ENCODE data around the gene CCSER1.
"Not testable (repeated sequence)": the region's sequence is repeated elsewhere in the genome, so short reads cannot be mapped to it uniquely, and the experiment has no call there.

The CCSER1 gene

DNA sequence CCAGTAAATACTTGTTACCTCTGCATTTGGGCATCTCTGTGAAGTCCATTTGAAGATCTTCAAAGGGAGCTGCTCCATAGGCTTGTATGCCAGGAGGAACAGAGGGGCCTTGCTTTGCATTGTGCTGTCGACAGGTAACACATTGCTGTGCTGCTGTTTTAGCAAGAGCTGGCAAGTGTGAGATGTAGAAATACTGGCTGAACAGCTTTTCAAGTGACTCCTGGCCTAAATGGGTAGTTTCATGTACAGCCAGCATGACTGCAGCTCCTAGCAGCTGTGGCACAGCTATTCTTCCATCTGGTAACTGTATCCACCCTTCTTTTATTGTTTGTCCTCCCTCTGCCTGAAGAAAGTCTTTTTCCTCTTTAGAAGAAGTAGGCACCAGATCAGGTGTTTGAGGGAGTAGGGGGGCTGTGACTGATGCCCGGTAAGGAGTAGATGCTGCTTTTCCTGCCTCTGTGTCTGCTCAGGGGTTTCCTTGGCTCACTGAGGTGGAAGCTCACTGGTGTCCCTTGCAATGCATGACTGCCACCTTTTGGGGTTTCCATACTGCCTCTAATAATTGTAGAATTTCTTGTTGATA, 965.3 kb downstream of the CCSER1 start:
- no peak for DNase-seq (ENCODE audit: low read depth, low spot score)
- TF ChIP-seq, protein P1, sequence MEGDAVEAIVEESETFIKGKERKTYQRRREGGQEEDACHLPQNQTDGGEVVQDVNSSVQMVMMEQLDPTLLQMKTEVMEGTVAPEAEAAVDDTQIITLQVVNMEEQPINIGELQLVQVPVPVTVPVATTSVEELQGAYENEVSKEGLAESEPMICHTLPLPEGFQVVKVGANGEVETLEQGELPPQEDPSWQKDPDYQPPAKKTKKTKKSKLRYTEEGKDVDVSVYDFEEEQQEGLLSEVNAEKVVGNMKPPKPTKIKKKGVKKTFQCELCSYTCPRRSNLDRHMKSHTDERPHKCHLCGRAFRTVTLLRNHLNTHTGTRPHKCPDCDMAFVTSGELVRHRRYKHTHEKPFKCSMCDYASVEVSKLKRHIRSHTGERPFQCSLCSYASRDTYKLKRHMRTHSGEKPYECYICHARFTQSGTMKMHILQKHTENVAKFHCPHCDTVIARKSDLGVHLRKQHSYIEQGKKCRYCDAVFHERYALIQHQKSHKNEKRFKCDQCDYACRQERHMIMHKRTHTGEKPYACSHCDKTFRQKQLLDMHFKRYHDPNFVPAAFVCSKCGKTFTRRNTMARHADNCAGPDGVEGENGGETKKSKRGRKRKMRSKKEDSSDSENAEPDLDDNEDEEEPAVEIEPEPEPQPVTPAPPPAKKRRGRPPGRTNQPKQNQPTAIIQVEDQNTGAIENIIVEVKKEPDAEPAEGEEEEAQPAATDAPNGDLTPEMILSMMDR (IDR thresholded peaks at IDR 0.05; ENCODE audit: insufficient read depth, low read length, missing control alignments), result no peak
- ChIA-PET CTCF (no interaction called here), POLR2A (no interaction called here)
- no peak overlapping the region for H3K4me3 ChIP-seq (ENCODE audit: low read depth, low read length)

DNA sequence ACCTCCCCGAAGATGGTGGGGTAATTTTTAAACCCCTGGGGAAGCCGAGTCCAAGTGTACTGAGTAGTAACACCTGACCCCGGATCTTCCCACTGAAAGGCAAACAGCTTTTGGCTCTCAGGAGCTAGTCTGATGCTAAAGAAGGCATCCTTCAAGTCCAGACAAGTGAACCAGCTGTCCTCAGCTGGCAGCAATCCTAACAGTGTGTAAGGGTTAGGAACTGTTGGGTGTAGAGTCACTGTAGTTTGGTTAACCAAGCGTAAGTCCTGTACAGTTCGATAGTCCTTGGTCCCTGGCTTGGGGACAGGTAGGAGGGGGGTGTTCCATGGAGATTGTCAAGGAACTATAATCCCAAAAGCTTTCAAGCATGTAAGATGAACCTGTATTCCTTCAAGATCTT, 967.0 kb downstream of the CCSER1 start:
- H3K4me3 ChIP-seq (ENCODE audit: low read depth, low read length); POLR2A ChIA-PET; CTCF ChIA-PET; DNase-seq (ENCODE audit: low read depth, low spot score): not testable (repeated sequence)

DNA sequence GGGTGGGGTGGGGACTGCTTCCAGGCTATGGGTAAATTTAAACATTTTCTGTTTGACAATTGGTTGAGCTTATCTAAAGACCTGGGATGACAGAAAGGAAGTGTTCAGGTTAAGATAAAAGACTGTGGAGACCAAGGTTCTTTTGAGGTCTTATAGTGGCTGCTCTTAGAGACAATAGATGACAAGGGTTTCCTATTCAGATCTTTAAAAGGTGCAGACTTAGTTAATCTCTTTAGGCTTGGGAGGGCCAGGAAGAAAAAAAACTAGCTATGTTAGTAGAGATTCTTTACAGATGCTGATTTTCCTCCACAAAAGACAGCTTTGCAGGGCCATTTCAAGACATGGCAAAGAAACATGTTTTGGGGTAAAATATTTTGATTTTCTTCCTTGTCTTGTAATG, 972.5 kb downstream of the CCSER1 start:
- CTCF ChIA-PET, result no interaction called here
- POLR2A ChIA-PET, result no interaction called here
- no peak for DNase-seq (ENCODE audit: low read depth, low spot score)
- no peak overlapping the region for H3K4me3 ChIP-seq (ENCODE audit: low read depth, low read length)
- TF ChIP-seq, protein P1 (IDR thresholded peaks at IDR 0.05; ENCODE audit: insufficient read depth, low read length, missing control alignments), result no peak

DNA sequence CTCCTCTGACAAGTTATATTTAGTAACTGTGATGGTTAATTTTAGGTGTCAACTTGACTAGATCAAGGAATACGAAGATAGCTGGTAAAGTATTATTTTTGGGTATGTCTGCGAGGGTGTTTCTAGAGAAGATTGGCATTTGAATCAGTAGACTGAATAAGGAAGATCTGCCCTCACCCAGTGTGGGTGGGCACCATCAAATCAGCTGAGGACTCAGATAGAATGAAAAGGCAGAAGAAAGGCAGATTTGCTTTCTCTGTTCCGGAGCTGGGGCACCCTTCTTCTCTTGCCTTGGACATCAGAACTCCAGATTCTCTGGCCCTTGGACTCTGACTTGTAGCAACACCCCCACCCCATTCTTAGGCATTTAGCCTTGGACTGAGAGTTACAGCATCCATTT, 981.6 kb downstream of the CCSER1 start:
- DNase-seq (ENCODE audit: low read depth, low spot score), result no peak
- ChIA-PET CTCF (no interaction called here), POLR2A (no interaction called here)
- TF ChIP-seq, protein P1 (IDR thresholded peaks at IDR 0.05; ENCODE audit: insufficient read depth, low read length, missing control alignments), result no peak
- H3K4me3 ChIP-seq (ENCODE audit: low read depth, low read length), result no peak overlapping the region

DNA sequence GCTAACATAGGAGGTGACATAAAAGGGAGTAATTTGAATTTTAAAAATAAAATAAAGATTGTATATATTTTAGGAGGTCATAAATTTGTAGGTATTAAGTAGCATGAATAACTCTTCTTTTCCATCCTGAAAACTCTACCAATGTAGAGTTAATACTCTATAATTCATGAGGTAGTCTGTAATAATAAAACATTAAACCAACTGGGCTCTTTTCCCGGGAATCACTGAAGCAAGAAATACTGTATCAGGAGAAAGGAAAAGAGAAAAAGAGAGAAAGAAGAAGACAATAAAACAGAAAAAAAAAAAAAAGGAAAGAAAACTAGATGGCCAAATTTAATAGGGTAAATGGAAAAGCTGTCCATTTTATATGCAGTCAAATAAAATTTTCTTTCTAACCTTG, 984.4 kb downstream of the CCSER1 start:
- TF ChIP-seq, protein P1 (IDR thresholded peaks at IDR 0.05; ENCODE audit: insufficient read depth, low read length, missing control alignments), result no peak
- no peak overlapping the region for H3K4me3 ChIP-seq (ENCODE audit: low read depth, low read length)
- CTCF ChIA-PET, result no interaction called here
- no peak for DNase-seq (ENCODE audit: low read depth, low spot score)
- POLR2A ChIA-PET, result no interaction called here

DNA sequence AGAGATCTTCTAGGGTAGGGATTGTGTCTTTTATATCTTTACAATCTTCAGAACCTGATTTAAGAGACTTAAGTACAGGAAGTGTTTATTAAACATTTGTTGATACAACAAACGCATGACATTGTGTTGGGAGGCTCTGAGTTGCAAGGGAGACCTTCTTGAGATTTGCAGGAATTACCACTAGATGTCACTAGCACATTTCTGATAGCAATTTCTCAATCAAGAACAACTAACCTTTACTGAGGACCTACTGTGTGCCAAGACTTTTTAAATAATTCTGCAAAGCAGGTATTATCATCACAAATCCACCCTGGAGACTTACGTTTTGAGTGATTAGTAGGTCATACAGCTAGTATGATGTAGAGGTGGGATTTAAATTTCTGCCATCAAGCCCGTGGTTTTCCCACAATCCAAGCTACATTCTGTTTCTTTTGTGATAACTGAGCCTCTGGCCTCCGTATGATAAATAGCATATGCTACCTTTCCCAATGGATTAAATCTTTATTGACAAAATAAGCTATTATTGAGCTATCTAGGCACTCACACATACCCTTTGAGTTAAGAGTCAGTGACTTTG, 986.0 kb downstream of the CCSER1 start:
- ChIA-PET CTCF (interaction anchor here (1.1 kb wide), 1 partner anchor 1275 kb away, joined by 3 read pairs; no protein-coding TSS in a partner anchor), POLR2A (no interaction called here)

More for the DNA sequence above, 986.0 kb downstream of the CCSER1 start:
- H3K4me3 ChIP-seq (ENCODE audit: low read depth, low read length), result no peak overlapping the region
- DNase-seq (ENCODE audit: low read depth, low spot score), result no peak
- TF ChIP-seq, protein P1 (IDR thresholded peaks at IDR 0.05; ENCODE audit: insufficient read depth, low read length, missing control alignments), result no peak

All from AG04449 (cell line).